Activated T-cell treated with anti-CD3 and anti-CD28 coated beads for 1 hour (primary cell): ENCODE measurements around the gene ARHGAP6.
"Not testable (repeated sequence)": the region's sequence is repeated elsewhere in the genome, so short reads cannot be mapped to it uniquely, and the experiment has no call there.

Experiments
- DNase-seq: peaks from one replicate; pipeline ENCODE4 v3.0.0-alpha.2; 2020; ENCODE audit warnings: low read depth

Gene ARHGAP6

DNA sequence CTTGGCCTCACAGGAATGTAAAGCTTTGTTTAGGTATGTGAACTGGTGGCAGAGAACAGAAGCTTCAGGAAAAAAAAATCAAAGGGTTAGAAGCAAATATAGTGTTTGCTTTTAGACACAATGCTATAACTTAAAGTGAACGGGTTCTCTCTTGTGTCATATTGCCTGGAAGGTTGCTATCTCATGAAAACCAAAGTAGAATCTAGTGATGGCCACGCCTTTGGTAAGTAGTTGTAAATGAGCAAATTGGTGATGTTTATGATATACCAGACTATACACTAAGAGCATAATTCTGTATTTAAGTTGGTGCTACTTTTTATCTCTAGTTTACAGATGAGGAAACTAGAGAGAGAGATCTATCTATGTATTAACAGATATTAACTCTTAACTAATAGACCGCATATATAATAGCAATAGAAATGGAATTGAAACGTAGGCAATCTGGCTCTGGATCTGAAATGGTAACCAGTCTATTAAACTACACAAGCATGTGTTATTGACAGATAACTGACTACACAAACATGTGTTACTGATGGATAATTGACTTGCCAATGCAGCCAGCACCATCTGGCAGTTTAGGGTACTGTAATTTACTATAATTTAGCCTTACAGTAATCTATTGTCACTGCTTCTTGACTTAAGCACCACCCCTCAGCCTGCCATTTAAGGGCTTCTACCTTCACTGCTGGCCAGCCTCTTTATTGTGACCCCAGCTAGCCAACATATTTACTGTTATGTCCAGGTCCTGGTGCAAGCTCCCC is 513.7 kb downstream of the ARHGAP6 start:
- no peak for DNase-seq

- DNase-seq: no peak
Measured at GRCh38 chrX:11148401-11148800, 517.3 kb downstream of the ARHGAP6 start.

GRCh38 chrX:11146411-11146810 is 519.3 kb downstream of the ARHGAP6 start:
- DNase-seq: no peak

DNA sequence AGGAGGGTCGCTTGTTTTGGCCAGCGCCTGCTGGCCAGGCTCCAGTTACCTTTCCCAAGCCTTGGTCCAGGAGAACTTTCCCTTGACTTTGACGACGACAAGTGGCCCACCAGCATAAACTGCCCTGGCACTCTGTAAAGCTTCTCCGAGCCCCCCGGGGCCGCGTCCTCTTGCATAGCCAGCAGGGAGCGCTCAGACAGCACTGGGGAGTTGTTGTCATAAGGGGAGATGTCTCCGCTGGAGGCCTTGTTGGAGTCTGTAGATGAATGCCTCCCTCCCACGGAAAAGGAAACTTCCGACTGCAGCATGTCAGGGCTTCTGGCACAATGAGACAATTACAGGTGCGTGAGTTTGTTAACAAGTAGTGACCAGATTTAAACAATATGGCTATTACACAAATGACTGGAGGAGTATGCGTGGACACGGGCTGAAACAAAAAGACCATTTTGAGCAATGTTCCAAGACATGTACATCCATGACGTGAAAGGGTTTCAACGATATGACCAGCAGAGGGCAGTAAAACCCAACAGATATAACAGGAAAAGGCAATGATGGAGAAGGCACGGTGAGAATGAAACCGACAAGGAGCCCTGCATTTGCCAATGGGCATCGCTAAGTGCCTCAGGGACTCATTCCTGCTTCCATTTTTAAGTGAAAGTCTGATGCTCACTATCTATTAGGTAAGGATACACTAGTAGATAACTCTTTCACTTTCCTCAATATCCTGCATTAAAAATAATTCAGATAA is 521.6 kb downstream of the ARHGAP6 start:
- DNase-seq: peak; percentile 2

DNA sequence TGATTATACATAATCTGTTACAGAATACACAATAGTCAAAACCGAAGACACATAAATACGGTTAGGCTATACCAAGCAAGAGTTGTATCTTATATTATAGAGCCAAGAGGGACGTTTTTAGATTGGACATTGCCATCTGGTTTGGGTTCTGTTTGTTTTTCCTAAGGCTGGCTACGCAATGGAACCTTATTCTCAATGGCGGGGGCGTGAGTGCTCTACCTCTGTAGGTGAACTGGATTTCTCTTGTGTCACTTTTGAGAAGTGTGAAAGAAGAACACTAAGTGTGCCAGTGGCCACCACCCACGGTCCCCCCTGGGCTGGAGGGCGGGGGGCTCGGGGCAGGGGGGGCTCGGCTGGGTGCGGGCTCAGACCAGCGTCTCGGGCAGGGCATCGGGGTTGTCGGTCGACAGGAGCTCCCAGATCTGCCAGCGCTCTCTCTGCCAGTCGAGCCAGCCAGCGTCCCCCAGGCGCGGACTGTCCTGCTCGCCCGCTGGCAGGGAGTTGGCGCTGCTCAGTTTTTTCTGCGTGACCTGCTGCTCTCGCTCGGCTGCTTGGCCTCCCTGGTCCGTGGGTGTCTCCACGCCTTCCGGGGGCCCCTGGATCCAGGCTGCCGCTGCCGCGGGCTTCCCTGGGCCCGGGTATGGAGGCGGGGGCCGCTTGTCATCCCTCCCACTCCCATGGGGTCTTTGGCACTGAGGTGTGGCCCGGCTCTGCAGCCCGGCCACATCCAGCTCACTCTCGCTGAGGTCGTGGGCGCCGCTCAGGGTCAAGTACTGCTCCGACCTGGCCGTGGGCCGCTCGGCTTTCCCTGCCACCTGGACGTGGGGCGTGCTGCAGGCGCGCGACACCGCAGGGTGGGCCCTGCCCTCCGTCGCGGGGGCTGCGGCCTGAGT is 527.0 kb downstream of the ARHGAP6 start:
- no peak for DNase-seq

- DNase-seq: no peak
Measured at GRCh38 chrX:11137543-11138139, 528.1 kb downstream of the ARHGAP6 start.

DNA sequence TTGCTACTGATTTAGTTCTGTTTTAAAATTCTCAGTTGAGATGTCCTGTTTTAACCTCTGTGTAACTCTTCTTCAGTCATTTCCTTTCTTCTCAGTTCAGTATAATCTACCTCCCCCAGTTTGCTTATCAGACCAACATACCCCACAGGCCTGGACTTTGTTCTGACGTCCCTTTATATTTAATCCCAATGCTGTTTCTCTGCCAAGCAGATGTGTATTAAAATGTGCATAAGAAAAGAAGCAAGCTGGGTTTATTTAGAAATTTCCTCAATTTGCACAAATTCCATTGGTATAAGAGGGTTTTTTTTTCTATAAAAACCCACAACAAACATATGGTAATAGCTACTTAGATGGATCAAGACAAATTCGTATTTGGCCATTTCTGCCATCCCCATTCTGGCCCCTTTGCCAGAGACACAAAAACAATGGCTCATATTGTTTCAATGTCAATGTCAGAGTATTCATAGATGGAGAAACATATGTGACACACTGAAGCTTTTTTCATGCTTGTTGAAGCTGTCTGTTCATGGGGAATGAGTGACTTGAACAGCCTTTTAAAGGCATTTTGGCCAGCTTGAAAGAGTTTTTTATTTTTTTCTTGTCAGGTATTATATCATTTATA is 530.0 kb downstream of the ARHGAP6 start:
- DNase-seq: no peak

GRCh38 chrX:11131146-11131545 is 534.6 kb downstream of the ARHGAP6 start:
- no peak for DNase-seq

DNA sequence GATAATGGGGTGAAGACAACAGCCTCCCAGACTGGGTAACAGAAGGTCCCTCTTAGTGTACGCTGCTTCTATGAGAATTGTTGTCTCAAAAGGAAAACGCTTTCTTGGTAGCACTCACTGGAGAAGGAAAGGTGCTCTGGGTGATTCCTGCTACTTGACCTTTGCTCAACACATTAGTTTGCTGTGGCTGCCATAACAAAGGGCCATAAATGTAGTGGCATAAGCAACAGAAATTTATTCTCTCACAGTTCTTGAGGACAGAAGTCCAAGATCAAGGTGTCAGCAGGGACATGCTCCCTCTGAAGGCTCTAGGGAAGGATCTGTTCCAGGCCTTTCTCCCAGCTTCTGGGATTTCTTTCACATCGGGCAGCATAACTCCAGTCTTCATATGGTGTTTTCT is 535.6 kb downstream of the ARHGAP6 start:
- no peak for DNase-seq

- no peak for DNase-seq
Measured at GRCh38 chrX:11129534-11130105, 536.1 kb downstream of the ARHGAP6 start.

DNA sequence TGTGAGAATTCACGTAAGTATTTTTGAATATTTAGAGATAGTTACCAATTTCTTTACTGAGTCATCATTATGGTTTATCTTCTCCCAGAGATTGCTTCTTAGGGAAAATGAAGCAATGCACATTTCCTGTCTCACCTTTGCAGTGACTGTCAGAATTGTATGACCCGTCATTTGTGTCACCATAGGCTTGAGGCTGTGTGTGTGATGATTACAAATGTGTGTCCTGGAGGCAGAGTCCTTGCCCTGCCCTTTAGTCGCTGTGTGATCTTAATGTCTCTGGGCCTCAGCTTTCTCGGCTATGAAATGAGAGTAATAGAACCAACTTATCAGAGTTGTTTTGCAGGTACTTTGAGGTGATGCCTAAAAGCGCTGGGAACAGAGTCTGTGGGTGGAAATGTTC is 540.7 kb downstream of the ARHGAP6 start:
- DNase-seq: no peak

- DNase-seq: no peak
Measured at GRCh38 chrX:11124112-11124511, 541.6 kb downstream of the ARHGAP6 start.

DNA sequence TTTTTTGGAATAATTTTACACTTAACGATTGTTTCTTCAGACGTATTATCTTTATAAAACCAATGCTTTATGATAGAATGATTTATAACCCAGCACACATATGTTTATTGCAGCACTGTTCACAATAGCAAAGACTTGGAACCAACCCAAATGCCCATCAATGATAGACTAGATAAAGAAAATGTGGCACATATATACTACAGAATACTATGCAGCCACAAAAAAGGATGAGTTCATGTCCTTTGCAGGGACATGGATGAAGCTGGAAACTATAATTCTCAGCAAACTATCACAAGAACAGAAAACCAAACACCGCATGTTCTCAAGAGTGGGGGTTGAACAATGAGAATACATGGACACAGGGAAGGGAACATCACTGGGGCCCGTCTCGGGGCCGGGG is 542.6 kb downstream of the ARHGAP6 start:
- DNase-seq: not testable (repeated sequence)

DNA sequence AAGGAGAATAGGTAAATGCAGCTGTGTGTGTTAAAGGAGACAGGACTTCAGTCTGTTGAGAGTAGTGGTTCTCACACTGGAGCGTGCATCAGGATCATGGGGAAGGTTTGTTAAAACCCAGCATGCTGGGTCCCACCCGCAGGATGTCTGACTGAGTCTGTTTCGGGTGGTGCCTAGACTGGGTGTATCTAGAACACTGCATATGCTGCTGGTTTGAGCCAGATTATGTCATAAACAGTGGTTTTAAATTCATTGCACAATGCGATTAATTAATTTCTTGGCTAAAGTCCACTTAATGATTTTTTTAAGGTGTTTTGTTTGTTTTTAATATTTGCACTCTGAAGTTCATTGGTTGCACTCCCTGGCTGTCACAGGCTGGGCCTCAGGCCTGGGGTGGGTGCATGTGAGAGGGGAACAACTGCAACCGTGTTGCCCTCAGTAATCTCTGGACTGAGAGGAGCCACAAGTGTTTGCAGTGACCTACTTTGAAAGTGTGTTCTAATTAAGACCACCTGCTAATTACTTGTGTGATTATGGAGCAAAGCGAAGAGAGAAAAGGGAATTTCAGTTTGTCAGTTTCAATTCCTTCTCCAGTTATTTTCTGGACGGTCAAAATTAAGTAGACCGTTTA is 546.3 kb downstream of the ARHGAP6 start:
- DNase-seq: no peak

GRCh38 chrX:11117745-11118144 is 548.0 kb downstream of the ARHGAP6 start:
- DNase-seq: no peak

DNA sequence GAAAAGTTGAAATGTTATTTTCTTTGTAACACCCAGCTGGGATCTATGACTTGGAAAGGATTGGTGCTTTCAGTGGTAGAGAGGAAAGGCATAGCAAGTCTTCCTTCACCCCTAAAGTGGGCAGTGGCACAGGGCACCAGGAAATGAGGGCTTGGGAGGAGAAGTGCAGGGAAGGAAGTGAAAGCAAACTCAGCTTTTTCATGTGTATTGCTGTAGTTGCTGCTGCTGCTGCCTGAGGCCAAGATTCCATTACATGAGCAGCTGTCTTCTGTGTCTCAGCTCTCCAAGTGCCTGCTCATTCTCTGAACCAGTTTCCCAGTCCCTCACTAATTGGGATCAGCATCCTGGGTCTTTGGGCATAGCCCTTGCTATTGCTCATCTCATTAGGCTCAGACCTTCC is 552.0 kb downstream of the ARHGAP6 start:
- no peak for DNase-seq

GRCh38 chrX:11111947-11112346 is 553.8 kb downstream of the ARHGAP6 start:
- DNase-seq: no peak

- peak; percentile 69 for DNase-seq
Measured at GRCh38 chrX:11111037-11111851, 554.5 kb downstream of the ARHGAP6 start, which contains the start of gene HCCS. HCCS (plus strand) TSS chrX:11111332; CDS start chrX:11112061, 729 bp downstream.

- DNase-seq: no peak
Measured at GRCh38 chrX:11109968-11110367, 555.8 kb downstream of the ARHGAP6 start.
